PFSK-1 (cell line): ENCODE results near the gene LAMC3.

Experiments used
- FOXP2 ChIP-seq: optimal IDR thresholded peaks from 2 replicates; pipeline ENCODE3; 2011; ENCODE audit warnings: borderline replicate concordance, control low read depth, inconsistent platforms; ENCODE audit not compliant: insufficient read depth; ENCODE audit errors: extremely low read length, extremely low read depth
- POLR2AphosphoS5 ChIP-seq: IDR thresholded peaks from 2 replicates; pipeline ENCODE4 v1.6.1; 2012; ENCODE audit warnings: low read depth, mild to moderate bottlenecking, control low read depth, low read length, moderate library complexity
- REST ChIP-seq, 2 experiments: IDR thresholded peaks; 2 replicates each; pipeline versions ENCODE4 v1.6.1 to v1.8.0; 2011 to 2012; ENCODE audit warnings: low read depth in 2 of 2, low read length in 2 of 2, control low read depth in 1 of 2, inconsistent platforms in 1 of 2, mild to moderate bottlenecking in 1 of 2, moderate library complexity in 1 of 2; ENCODE audit not compliant: insufficient read depth in 1 of 2
- SIN3A ChIP-seq: IDR thresholded peaks from 2 replicates; pipeline ENCODE4 v1.6.1; 2012; ENCODE audit warnings: mild to moderate bottlenecking, low read length, moderate library complexity, borderline replicate concordance; ENCODE audit not compliant: insufficient read depth
- TAF1 ChIP-seq: IDR thresholded peaks from 2 replicates; pipeline ENCODE4 v1.6.1; 2012; ENCODE audit warnings: low read length, control low read depth, borderline replicate concordance; ENCODE audit not compliant: insufficient read depth

LAMC3 gene

DNA sequence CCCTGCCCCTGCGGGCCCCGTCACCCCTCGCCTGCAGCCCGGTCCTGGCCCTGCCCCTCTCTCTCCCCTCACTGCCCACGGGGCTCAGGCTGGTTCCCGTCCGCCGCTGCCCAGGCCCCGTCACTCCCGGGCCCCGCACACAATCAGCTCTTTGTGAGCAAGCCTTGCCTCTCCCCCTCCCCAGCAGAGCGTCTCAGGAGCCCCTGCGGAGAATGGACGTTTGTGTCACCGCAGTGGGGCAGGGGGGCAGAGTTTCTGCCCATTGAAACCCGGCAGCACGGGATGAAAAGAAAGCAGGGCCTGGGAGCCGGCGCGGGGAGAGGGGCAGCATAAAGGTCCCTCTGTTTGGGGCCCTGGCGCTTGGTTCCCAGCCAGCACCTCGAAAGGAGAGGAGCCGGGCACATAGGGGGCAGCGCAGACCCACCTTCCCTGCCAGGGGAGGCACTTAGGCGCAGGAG, 102.9 kb downstream of the LAMC3 start:
- TF ChIP-seq SIN3A (no peak), FOXP2 (no peak), TAF1 (no peak), POLR2AphosphoS5 (no peak), REST (IDR thresholded peaks at IDR 0.05; ENCODE audit: insufficient read depth in 1 of 2, low read depth in 2 of 2, low read length in 2 of 2) (no peak)

- TF ChIP-seq REST (IDR thresholded peaks at IDR 0.05; ENCODE audit: insufficient read depth in 1 of 2, low read depth in 2 of 2, low read length in 2 of 2) (no peak), TAF1 (no peak), SIN3A (no peak), FOXP2 (no peak), POLR2AphosphoS5 (no peak)
Measured at GRCh38 chr9:131112374-131113154, 103.6 kb downstream of the LAMC3 start.

GRCh38 chr9:131113655-131114054, 104.7 kb downstream of the LAMC3 start:
- TF ChIP-seq TAF1 (no peak), REST (IDR thresholded peaks at IDR 0.05; ENCODE audit: insufficient read depth in 1 of 2, low read depth in 2 of 2, low read length in 2 of 2) (no peak), SIN3A (no peak), FOXP2 (no peak), POLR2AphosphoS5 (no peak)

DNA sequence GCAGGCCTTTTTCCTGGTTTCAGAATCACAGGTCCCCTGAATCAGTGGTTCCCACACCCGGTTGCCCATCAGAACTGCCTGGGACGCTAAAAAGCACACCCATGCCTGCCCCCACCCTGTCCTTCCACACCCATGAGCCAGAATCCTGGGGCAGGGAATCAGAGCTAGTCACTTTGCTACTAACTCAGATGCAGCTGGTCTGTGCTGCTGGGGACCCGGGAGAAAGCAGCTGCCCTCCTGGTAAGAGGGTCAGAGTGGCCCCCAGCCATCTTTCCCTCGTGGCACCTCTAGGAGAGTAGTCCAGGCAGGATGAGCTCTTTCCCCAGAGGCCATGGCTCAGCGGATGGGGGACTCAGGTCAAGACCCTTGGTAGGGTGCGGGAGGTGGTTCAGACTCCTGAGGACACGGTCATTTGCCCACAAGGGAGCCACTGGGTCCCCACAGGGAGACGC, 105.1 kb downstream of the LAMC3 start:
- TF ChIP-seq SIN3A (no peak), TAF1 (no peak), REST (IDR thresholded peaks at IDR 0.05; ENCODE audit: insufficient read depth in 1 of 2, low read depth in 2 of 2, low read length in 2 of 2) (no peak), FOXP2 (no peak), POLR2AphosphoS5 (no peak)
